ENCODE results near the gene DNAJA1. TPM values are rescaled to one million over a fixed set of nuclear protein-coding genes. Genes with fewer than 3 reads are reported as not detected.

Gene DNAJA1
- total RNA-seq, 2 donors from 2014 or later = 219 to 220 TPM

GRCh38 chr9:33041432-33042188, 16.5 kb downstream of the DNAJA1 start:
- H3K27ac Mint-ChIP-seq = peak overlapping the region; percentile 32 to 52
- ATAC-seq (no peak), DNase-seq (ENCODE audit: low spot score) (no peak)
- peaks cover 24 to 27% of the 10 kb centered on the region in 2 donors for H3K4me1 Mint-ChIP-seq (ENCODE audit: low read depth in 2 of 2)
- no peaks in the 10 kb centered on the region for H3K9me3 Mint-ChIP-seq
- H3K27me3 Mint-ChIP-seq = no peaks in the 10 kb centered on the region
- H3K36me3 Mint-ChIP-seq = peaks cover 20% of the 10 kb centered on the region
- H3K4me3 Mint-ChIP-seq = no peak overlapping the region

GRCh38 chr9:33042473-33042872, 17.4 kb downstream of the DNAJA1 start:
- ATAC-seq (no peak), DNase-seq (ENCODE audit: low spot score) (no peak)
- Mint-ChIP-seq H3K27ac (no peak overlapping the region), H3K9me3 (no peaks in the 10 kb centered on the region), H3K36me3 (peaks cover 21% of the 10 kb centered on the region), H3K4me3 (no peak overlapping the region), H3K27me3 (no peaks in the 10 kb centered on the region), H3K4me1 (ENCODE audit: low read depth in 2 of 2) (peaks cover 21 to 24% of the 10 kb centered on the region in 2 donors)

GRCh38 chr9:33043671-33044070, 18.6 kb downstream of the DNAJA1 start:
- H3K27me3 Mint-ChIP-seq = no peaks in the 10 kb centered on the region
- peak overlapping the region; percentile 80 for H3K4me3 Mint-ChIP-seq
- ATAC-seq (no peak), DNase-seq (ENCODE audit: low spot score) (no peak)
- peaks cover 22% of the 10 kb centered on the region for H3K36me3 Mint-ChIP-seq
- H3K4me1 Mint-ChIP-seq (ENCODE audit: low read depth in 2 of 2) = peaks cover 21 to 24% of the 10 kb centered on the region in 2 donors
- peak overlapping the region; percentile 62 to 70 for H3K27ac Mint-ChIP-seq
- H3K9me3 Mint-ChIP-seq = no peaks in the 10 kb centered on the region

- peaks cover 21 to 27% of the 10 kb centered on the region in 2 donors for H3K4me1 Mint-ChIP-seq (ENCODE audit: low read depth in 2 of 2)
- DNase-seq (ENCODE audit: low spot score) = peak; percentile 80
- H3K9me3 Mint-ChIP-seq = no peaks in the 10 kb centered on the region
- peak overlapping the region; percentile 62 to 78 for H3K27ac Mint-ChIP-seq
- ATAC-seq = peak; percentile 90 to 92
- no peaks in the 10 kb centered on the region for H3K27me3 Mint-ChIP-seq
- H3K4me3 Mint-ChIP-seq = peak overlapping the region; percentile 80
- peaks cover 17% of the 10 kb centered on the region for H3K36me3 Mint-ChIP-seq
Measured at GRCh38 chr9:33044162-33044673, 19.1 kb downstream of the DNAJA1 start.

- Mint-ChIP-seq H3K9me3 (no peaks in the 10 kb centered on the region), H3K27ac (peak overlapping the region; percentile 62 to 78), H3K36me3 (peaks cover 18% of the 10 kb centered on the region), H3K27me3 (no peaks in the 10 kb centered on the region), H3K4me1 (ENCODE audit: low read depth in 2 of 2) (peaks cover 24 to 27% of the 10 kb centered on the region in 2 donors), H3K4me3 (peak overlapping the region; percentile 80)
- ATAC-seq (no peak), DNase-seq (ENCODE audit: low spot score) (no peak)
Measured at GRCh38 chr9:33044677-33045282, 19.7 kb downstream of the DNAJA1 start.

GRCh38 chr9:33046061-33046460, 21.0 kb downstream of the DNAJA1 start:
- H3K36me3 Mint-ChIP-seq = peaks cover 23% of the 10 kb centered on the region
- H3K4me1 Mint-ChIP-seq (ENCODE audit: low read depth in 2 of 2) = peaks cover 26 to 28% of the 10 kb centered on the region in 2 donors
- ATAC-seq = no peak
- H3K27ac Mint-ChIP-seq = no peak overlapping the region
- no peak for DNase-seq (ENCODE audit: low spot score)
- H3K4me3 Mint-ChIP-seq = no peak overlapping the region
- no peaks in the 10 kb centered on the region for H3K9me3 Mint-ChIP-seq
- no peaks in the 10 kb centered on the region for H3K27me3 Mint-ChIP-seq

- no peaks in the 10 kb centered on the region for H3K9me3 Mint-ChIP-seq
- H3K4me1 Mint-ChIP-seq (ENCODE audit: low read depth in 2 of 2) = peaks cover 16 to 22% of the 10 kb centered on the region in 2 donors
- no peak overlapping the region for H3K4me3 Mint-ChIP-seq
- no peak for ATAC-seq
- no peak for DNase-seq (ENCODE audit: low spot score)
- peak overlapping the region in 1 of 2 donors; percentile 25 for H3K27ac Mint-ChIP-seq
- H3K27me3 Mint-ChIP-seq = no peaks in the 10 kb centered on the region
- H3K36me3 Mint-ChIP-seq = peaks cover 28% of the 10 kb centered on the region
Measured at GRCh38 chr9:33048054-33048465, 23.0 kb downstream of the DNAJA1 start.

- Mint-ChIP-seq H3K36me3 (peaks cover 28% of the 10 kb centered on the region), H3K4me1 (ENCODE audit: low read depth in 2 of 2) (peaks cover 7 to 11% of the 10 kb centered on the region in 2 donors), H3K4me3 (no peak overlapping the region), H3K9me3 (no peaks in the 10 kb centered on the region), H3K27ac (no peak overlapping the region), H3K27me3 (no peaks in the 10 kb centered on the region)
- DNase-seq (ENCODE audit: low spot score) (no peak), ATAC-seq (peak in 1 of 2 donors; percentile 68)
Measured at GRCh38 chr9:33049680-33050361, 24.7 kb downstream of the DNAJA1 start.

GRCh38 chr9:33051144-33051543, 26.1 kb downstream of the DNAJA1 start:
- H3K9me3 Mint-ChIP-seq = no peaks in the 10 kb centered on the region
- no peak overlapping the region for H3K4me3 Mint-ChIP-seq
- peaks cover 25% of the 10 kb centered on the region for H3K36me3 Mint-ChIP-seq
- H3K4me1 Mint-ChIP-seq (ENCODE audit: low read depth in 2 of 2) = peaks cover 3 to 8% of the 10 kb centered on the region in 2 donors
- no peak overlapping the region for H3K27ac Mint-ChIP-seq
- no peaks in the 10 kb centered on the region for H3K27me3 Mint-ChIP-seq
- DNase-seq (ENCODE audit: low spot score) (no peak), ATAC-seq (no peak)

GRCh38 chr9:33065157-33066076, 40.3 kb downstream of the DNAJA1 start:
- no peak overlapping the region for H3K27ac Mint-ChIP-seq
- DNase-seq (ENCODE audit: low spot score) = no peak
- no peaks in the 10 kb centered on the region for H3K27me3 Mint-ChIP-seq
- H3K36me3 Mint-ChIP-seq = peaks cover 21% of the 10 kb centered on the region
- no peaks in the 10 kb centered on the region for H3K9me3 Mint-ChIP-seq
- H3K4me1 Mint-ChIP-seq (ENCODE audit: low read depth in 2 of 2) = peaks cover 12 to 18% of the 10 kb centered on the region in 2 donors
- no peak for ATAC-seq
- no peak overlapping the region for H3K4me3 Mint-ChIP-seq

GRCh38 chr9:33068991-33069390, 43.9 kb downstream of the DNAJA1 start:
- no peaks in the 10 kb centered on the region for H3K27me3 Mint-ChIP-seq
- peaks cover 35% of the 10 kb centered on the region for H3K36me3 Mint-ChIP-seq
- ATAC-seq = no peak
- peaks cover 21 to 28% of the 10 kb centered on the region in 2 donors for H3K4me1 Mint-ChIP-seq (ENCODE audit: low read depth in 2 of 2)
- H3K9me3 Mint-ChIP-seq = no peaks in the 10 kb centered on the region
- H3K4me3 Mint-ChIP-seq = no peak overlapping the region
- no peak for DNase-seq (ENCODE audit: low spot score)
- H3K27ac Mint-ChIP-seq = no peak overlapping the region

- peaks cover 16 to 28% of the 10 kb centered on the region in 2 donors for H3K4me1 Mint-ChIP-seq (ENCODE audit: low read depth in 2 of 2)
- H3K27me3 Mint-ChIP-seq = no peaks in the 10 kb centered on the region
- peak within 1 kb of the TSS; percentile 90 to 93 for H3K27ac Mint-ChIP-seq
- no peaks in the 10 kb centered on the region for H3K9me3 Mint-ChIP-seq
- peaks cover 16% of the 10 kb centered on the region for H3K36me3 Mint-ChIP-seq
- peak within 1 kb of the TSS; percentile 92 for H3K4me3 Mint-ChIP-seq
- ATAC-seq (peak; percentile 99 to 100), DNase-seq (ENCODE audit: low spot score) (peak; percentile 98)
Measured at GRCh38 chr9:33076046-33077004, 51.3 kb downstream of the DNAJA1 start, which contains the start of gene SMU1. Gene SMU1 (minus strand): TSS chr9:33076674. CDS start chr9:33076608, 66 bp downstream.

All from natural killer cell treated with Interleukin-12 subunit alpha and Interleukin-12 subunit beta and Interleukin-15 and Interleukin-18, amount 100 ng/mL, for 72 hours (primary cell).